Upper lobe of right lung (tissue), 1 donor: Measurements from ENCODE around the gene RGL1. TPM values are rescaled to one million over a fixed set of nuclear protein-coding genes. Genes with fewer than 3 reads are reported as not detected.

Experiments
- ATAC-seq: fragments of 200-7000 bp; cut with Tn5 transposase; one replicate; pipeline ENCODE4 v1.9.1; 2020; ENCODE audit warnings: mild to moderate bottlenecking, moderate library complexity
- DNase-seq: peaks from one replicate; pipeline ENCODE4 v3.0.0-alpha.2; 2020
- H3K27ac ChIP-seq: fragments of 200-600 bp; one replicate; pipeline ENCODE4 v1.8.0; 2022
- H3K27me3 ChIP-seq: fragments of 200-600 bp; one replicate; pipeline ENCODE4 v1.8.0; 2022; ENCODE audit warnings: mild to moderate bottlenecking
- H3K36me3 ChIP-seq: fragments of 200-600 bp; one replicate; pipeline ENCODE4 v1.8.0; 2022
- H3K4me1 ChIP-seq: fragments of 200-600 bp; one replicate; pipeline ENCODE4 v1.8.0; 2022
- H3K4me3 ChIP-seq: fragments of 200-600 bp; one replicate; pipeline ENCODE4 v1.8.0; 2022; ENCODE audit warnings: mild to moderate bottlenecking
- H3K9me3 ChIP-seq: fragments of 200-600 bp; one replicate; pipeline ENCODE4 v1.8.0; 2022
- intact Hi-C: fragments of 100-400 bp; cut with DNase I; formaldehyde crosslinking; loops from one replicate; pipeline ENCODE4 v1.11.0; 2022
- total RNA-seq: library from RNA; stranded (reverse); fragmentation: NEBNext Ultra II Directional; extraction: Animal tissue kit (Norgen Biotek cat#: 25700); gene quantifications from one replicate; pipeline ENCODE4 v1.2.1, GENCODE V29; 2021
- TF ChIP-seq, protein P1 (sequence below): fragments of 200-600 bp; IDR thresholded peaks from one replicate; pipeline ENCODE4 v1.8.0; 2022; ENCODE audit warnings: antibody characterized with exemption
- donor health status: DM: no; HTN: yes; CAD: no; lungs with severe emphysema.

The RGL1 gene
- total RNA-seq, 1 donor from 2014 or later: 40.9 TPM

DNA sequence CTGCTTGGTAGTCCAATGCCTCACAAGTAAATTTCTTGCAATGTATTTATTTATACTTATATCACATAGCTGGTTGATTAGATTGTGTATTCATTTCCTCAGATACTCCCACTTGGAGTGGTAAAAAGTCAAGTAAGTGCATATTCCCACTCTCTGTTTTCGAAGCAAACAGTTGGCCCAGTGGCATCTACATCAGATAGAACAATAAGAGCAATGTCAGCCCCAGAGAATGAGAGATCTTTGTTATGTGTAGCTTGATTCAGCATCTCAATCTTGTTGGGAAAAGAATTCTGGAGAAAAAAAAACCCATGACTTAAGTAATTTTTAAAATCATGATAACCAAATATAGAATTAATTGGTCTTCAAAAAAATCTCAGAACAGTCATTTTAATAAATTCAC is 25.5 kb downstream of the RGL1 start:
- TF ChIP-seq, protein P1, sequence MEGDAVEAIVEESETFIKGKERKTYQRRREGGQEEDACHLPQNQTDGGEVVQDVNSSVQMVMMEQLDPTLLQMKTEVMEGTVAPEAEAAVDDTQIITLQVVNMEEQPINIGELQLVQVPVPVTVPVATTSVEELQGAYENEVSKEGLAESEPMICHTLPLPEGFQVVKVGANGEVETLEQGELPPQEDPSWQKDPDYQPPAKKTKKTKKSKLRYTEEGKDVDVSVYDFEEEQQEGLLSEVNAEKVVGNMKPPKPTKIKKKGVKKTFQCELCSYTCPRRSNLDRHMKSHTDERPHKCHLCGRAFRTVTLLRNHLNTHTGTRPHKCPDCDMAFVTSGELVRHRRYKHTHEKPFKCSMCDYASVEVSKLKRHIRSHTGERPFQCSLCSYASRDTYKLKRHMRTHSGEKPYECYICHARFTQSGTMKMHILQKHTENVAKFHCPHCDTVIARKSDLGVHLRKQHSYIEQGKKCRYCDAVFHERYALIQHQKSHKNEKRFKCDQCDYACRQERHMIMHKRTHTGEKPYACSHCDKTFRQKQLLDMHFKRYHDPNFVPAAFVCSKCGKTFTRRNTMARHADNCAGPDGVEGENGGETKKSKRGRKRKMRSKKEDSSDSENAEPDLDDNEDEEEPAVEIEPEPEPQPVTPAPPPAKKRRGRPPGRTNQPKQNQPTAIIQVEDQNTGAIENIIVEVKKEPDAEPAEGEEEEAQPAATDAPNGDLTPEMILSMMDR: no peak
- no peak for DNase-seq
- Histone ChIP-seq H3K4me1 (peaks cover 26% of the 10 kb centered on the region), H3K9me3 (no peaks in the 10 kb centered on the region), H3K4me3 (no peak overlapping the region), H3K27me3 (no peaks in the 10 kb centered on the region), H3K27ac (no peak overlapping the region), H3K36me3 (no peaks in the 10 kb centered on the region)
- intact Hi-C loops: no loop called here
- ATAC-seq: no peak

DNA sequence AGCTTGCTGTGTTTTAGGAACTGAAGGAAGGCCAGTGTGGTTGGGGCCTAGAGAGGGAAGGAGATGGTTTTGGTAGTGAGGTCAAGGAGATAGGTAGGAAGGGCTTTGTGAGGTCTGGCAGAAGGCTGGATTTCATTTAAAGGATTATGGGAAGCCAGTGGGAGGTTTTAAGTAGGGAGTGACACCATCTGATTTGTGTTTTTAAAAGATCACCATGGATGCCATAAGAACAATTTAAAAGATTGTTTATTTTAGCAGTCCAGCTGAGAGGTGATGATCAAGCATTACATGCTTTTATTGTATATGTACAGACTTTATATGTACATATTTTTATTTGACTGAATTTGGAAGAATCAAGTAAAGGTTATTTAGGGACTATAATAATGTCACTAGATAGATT is 26.4 kb downstream of the RGL1 start:
- Histone ChIP-seq H3K36me3 (no peaks in the 10 kb centered on the region), H3K4me1 (peaks cover 26% of the 10 kb centered on the region), H3K27ac (no peak overlapping the region), H3K4me3 (no peak overlapping the region), H3K27me3 (no peaks in the 10 kb centered on the region), H3K9me3 (no peaks in the 10 kb centered on the region)
- intact Hi-C loops: no loop called here
- DNase-seq (no peak), ATAC-seq (no peak)
- TF ChIP-seq, protein P1: no peak

DNA sequence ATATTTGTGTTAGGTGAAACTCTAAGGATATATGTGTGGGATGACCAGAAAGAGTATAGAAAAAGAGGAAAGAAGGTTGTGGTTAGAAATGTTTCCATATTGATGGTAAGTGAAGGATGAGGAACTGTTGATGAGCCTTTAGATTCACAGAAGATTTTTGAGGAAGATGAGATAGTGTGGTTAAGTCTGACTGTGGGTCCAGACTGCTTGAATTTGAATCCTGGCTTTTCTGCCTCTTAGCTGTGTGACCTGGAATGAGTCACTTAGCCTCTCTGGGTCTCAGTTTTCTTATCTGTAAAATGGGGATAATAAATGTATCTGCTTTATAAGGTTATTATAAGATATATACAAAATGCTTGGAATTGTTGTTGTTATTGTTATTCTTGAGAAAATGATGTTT is 27.5 kb downstream of the RGL1 start:
- no peaks in the 10 kb centered on the region for H3K27me3 ChIP-seq
- H3K9me3 ChIP-seq: no peaks in the 10 kb centered on the region
- intact Hi-C loops: no loop called here
- H3K36me3 ChIP-seq: no peaks in the 10 kb centered on the region
- TF ChIP-seq, protein P1: no peak
- no peak overlapping the region for H3K4me3 ChIP-seq
- no peak for DNase-seq
- H3K4me1 ChIP-seq: peaks cover 20% of the 10 kb centered on the region
- no peak overlapping the region for H3K27ac ChIP-seq
- peak; percentile 75 for ATAC-seq

DNA sequence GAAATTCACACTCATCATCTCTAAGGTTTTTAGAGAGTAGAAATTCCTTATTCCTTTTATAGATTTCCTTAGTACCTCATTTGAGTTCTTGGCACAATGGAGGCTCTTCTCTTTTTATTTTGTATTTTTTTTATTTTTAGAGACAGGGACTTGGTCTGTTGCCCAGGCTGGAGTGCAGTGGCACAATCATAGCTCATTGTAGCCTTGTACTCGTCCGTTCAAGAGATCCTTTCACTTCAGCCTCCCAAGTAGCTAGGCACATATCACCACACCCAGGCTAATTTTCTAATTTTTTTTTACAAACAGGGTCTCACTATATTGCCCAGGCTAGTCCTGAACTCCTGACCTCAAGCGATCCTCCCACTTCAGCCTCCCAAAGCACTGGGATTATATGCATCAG is 29.6 kb downstream of the RGL1 start:
- ATAC-seq: no peak
- H3K27ac ChIP-seq: no peak overlapping the region

DNA sequence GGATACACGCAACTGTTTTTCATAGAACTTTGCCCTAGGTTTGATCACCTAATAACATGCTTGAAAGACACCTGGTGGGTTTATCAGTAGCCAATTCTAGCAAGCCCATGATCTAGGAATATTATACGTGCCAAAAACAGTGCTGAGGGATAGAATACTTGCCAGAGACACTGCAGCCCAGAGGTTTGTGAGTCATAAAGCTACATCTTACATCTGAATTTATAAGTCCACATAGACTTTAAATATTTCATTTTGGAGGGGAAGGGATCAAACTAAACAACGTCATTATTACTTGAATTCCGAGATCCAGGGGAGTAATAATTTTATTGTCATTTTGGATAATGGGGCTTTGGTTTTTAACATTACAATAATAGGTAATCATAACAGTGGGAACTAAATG is 31.7 kb downstream of the RGL1 start:
- no peak for DNase-seq
- no peaks in the 10 kb centered on the region for H3K36me3 ChIP-seq
- ATAC-seq: no peak
- TF ChIP-seq, protein P1: no peak
- no peaks in the 10 kb centered on the region for H3K9me3 ChIP-seq
- intact Hi-C loops: no loop called here
- no peak overlapping the region for H3K27ac ChIP-seq
- peaks cover 14% of the 10 kb centered on the region for H3K4me1 ChIP-seq
- H3K4me3 ChIP-seq: no peak overlapping the region
- no peaks in the 10 kb centered on the region for H3K27me3 ChIP-seq

More for the DNA sequence above, 29.6 kb downstream of the RGL1 start:
- Histone ChIP-seq H3K27me3 (no peaks in the 10 kb centered on the region), H3K36me3 (no peaks in the 10 kb centered on the region), H3K4me3 (no peak overlapping the region), H3K4me1 (peaks cover 11% of the 10 kb centered on the region), H3K9me3 (no peaks in the 10 kb centered on the region)
- DNase-seq: no peak
- TF ChIP-seq, protein P1: no peak
- intact Hi-C loops: no loop called here

DNA sequence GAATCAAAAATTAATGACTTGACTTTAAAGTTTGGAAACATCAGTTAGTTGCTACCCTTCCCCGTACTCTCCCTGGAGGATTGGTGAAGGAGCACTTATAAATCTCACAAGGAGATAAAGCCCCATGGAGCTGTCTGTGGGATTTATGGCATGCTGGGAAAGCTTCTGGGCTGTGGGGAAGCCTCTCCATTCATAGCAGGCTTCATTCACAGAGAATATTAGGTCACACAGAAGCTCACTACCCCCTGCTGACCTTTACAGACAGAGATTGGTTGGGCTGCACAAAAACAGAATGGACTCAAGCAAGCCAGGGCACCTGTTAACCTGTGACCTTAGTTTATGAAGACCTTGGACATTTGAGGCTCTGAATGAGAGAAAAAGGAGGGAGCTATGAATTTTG is 32.1 kb downstream of the RGL1 start:
- ATAC-seq (no peak), DNase-seq (no peak)
- no peaks in the 10 kb centered on the region for H3K36me3 ChIP-seq
- H3K9me3 ChIP-seq: no peaks in the 10 kb centered on the region
- H3K4me1 ChIP-seq: peaks cover 19% of the 10 kb centered on the region
- H3K4me3 ChIP-seq: no peak overlapping the region
- intact Hi-C loops: no loop called here
- H3K27me3 ChIP-seq: no peaks in the 10 kb centered on the region
- H3K27ac ChIP-seq: no peak overlapping the region
- TF ChIP-seq, protein P1: no peak
